ENCODE measurements around the gene SH3RF3. TPM values are rescaled to one million over a fixed set of nuclear protein-coding genes. Genes with fewer than 3 reads are reported as not detected.

SH3RF3 gene
- total and polyA plus RNA-seq, 2 of the 13 experiments (the other 11 are each of a cell fraction or from before 2014, with no cell fraction given): 0.04 TPM; not detected in 1

DNA sequence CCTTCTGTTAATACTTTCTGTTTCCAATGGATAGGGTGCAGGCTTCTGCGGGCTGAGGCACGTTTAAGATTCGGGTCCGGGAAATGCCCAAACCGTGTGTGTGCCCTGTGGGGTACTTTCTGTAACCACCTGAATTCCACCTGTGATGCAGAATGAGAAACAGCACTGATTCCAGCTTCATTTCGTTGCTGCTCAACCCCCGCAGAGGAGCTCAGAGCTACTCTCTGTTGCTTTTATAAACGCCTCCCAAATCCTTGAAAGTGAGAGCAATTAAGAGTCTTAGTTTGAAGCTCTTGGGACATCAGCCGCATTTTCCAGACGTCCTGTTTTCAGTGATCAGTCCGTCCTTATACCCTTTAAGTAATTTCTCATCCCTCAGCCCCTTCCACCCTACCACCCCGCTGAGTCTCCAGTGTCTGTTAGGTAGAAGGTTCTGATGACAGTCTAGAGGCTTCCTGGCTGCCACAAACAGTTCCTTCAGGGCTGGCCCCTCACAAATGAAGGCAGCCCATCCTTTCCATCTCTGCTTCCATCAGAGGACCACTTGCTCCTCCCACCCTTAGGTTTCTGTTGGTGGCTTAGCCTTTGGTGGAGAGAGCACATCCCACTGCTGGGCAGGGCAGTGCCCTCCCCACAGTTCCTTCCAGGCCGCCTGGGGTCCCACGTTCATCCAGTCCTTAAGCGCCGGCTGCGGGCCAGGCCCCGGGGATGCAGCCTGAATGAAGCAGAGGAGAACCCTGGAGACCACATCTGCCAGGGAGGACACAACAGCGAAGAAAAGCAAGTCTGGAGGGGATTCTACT lies 254.7 kb downstream of the SH3RF3 start:
- Histone ChIP-seq H3K4me2 (ENCODE audit: low read depth, low read length) (no peak overlapping the region), H3K9ac (ENCODE audit: insufficient read depth, low read depth, low read length) (no peak overlapping the region), H3K4me1 (ENCODE audit: insufficient read depth, low read length) (no peaks in the 10 kb centered on the region), H3K4me3 (replicated peaks in 1 of 3; ENCODE audit: insufficient read depth in 1 of 3, low read depth in 2 of 3, low read length in 3 of 3) (no peak overlapping the region), H3K9me3 (ENCODE audit: low read length) (no peaks in the 10 kb centered on the region), H2AFZ (ENCODE audit: low read length) (no peak overlapping the region), H3K27me3 (ENCODE audit: control insufficient read depth in 1 of 2, insufficient read depth in 2 of 2, low read length in 2 of 2) (no peaks in the 10 kb centered on the region), H4K20me1 (ENCODE audit: insufficient read depth, low read length) (no peaks in the 10 kb centered on the region), H3K36me3 (replicated peaks in 1 of 2; ENCODE audit: control insufficient read depth in 1 of 2, insufficient read depth in 2 of 2, low read length in 2 of 2) (no peaks in the 10 kb centered on the region), H3K79me2 (ENCODE audit: insufficient read depth, low read length) (no peaks in the 10 kb centered on the region), H3K27ac (ENCODE audit: extremely low read length, insufficient read depth, low read length) (no peak overlapping the region)
- ChIA-PET CTCF (ENCODE audit: low intra/inter-chr PET ratio, low total read pairs) (no interaction called here), POLR2A (no interaction called here)
- intact Hi-C loops (cut with micrococcal nuclease; ENCODE audit: unreplicated experiment): no loop called here
- TF ChIP-seq ZFYVE20 (CRISPR knock-in tag; IDR thresholded peaks at IDR 0.05; ENCODE audit: borderline replicate concordance, low read depth) (no peak), SKI (IDR thresholded peaks at IDR 0.05; ENCODE audit: partially characterized antibody) (no peak), ZNF282 (IDR thresholded peaks at IDR 0.05; ENCODE audit: partially characterized antibody) (no peak), ZNF800 (CRISPR knock-in tag; IDR thresholded peaks at IDR 0.05) (no peak), SRF (IDR thresholded peaks at IDR 0.05; ENCODE audit: low read depth, low read length) (no peak), DR1 (CRISPR knock-in tag; IDR thresholded peaks at IDR 0.05) (no peak), ZNF101 (CRISPR knock-in tag; IDR thresholded peaks at IDR 0.05; ENCODE audit: borderline replicate concordance, low read depth) (no peak)
- no peak for ATAC-seq
- 54% methylated on average over 18 of the region's 19 CpGs for WGBS (ENCODE audit: low lambda C conversion rate)
- in situ Hi-C loops (cut with HindIII; ENCODE audit: extremely low pct_ligation_motif_present, low pct_unique_long_range_greater_than_20kb): no loop called here
- no peak for DNase-seq (ENCODE audit: low spot score)
- FAIRE-seq: no peak
- no TSS peak for BruUV-seq (replicated peaks)
